Measurements from ENCODE around the gene TENM3.

DNA sequence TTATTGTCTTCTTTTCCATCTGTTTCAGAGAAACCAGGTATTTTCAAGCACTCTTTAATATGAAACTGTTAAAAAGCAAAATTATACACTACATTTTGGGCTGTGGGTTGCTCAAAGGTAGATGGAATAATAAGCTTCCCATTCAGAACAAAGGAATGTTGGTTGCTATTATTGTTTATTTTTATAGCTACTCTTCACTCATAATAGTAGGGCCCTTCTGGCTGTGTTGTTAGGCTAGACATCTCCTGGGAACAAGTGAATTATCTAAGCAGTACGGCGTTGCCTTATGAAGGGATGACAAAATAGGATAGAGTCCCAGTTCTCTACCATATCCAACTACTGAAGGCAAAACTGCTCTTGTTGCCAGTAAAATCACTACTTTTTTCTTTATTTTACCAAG lies 34.2 kb downstream of the TENM3 start:
- TF ChIP-seq EZH2 (IDR thresholded peaks at IDR 0.05; ENCODE audit: low read depth, low read length, severe bottlenecking) (no peak), GABPA (IDR thresholded peaks at IDR 0.05; ENCODE audit: borderline replicate concordance, insufficient read depth, low read length) (no peak), CTCF (IDR thresholded peaks at IDR 0.05; ENCODE audit: control extremely low read depth in 1 of 3, insufficient read depth in 1 of 3, low read depth in 1 of 3, low read length in 3 of 3) (no peak), POLR2AphosphoS5 (IDR thresholded peaks at IDR 0.05; ENCODE audit: low read depth, low read length) (no peak), GTF2F1 (IDR thresholded peaks at IDR 0.05; ENCODE audit: borderline replicate concordance, low read depth, low read length) (no peak), MAFK (IDR thresholded peaks at IDR 0.05; ENCODE audit: low read depth, low read length) (no peak), CEBPB (IDR thresholded peaks at IDR 0.05; ENCODE audit: low read depth, low read length) (no peak), CBX8 (IDR thresholded peaks at IDR 0.05; ENCODE audit: borderline replicate concordance, low read depth, low read length) (no peak), JUND (IDR thresholded peaks at IDR 0.05; ENCODE audit: low read length) (no peak)
